GM18508 (cell line): ENCODE measurements around the gene HLA-DPB1.
A peak's percentile ranks its signal among the peaks of the same experiment; 100 is the strongest.
"Not testable (repeated sequence)": the region's sequence is repeated elsewhere in the genome, so short reads cannot be mapped to it uniquely, and the experiment has no call there.

Experiments
- ATAC-seq: cut with Tn5 transposase; IDR thresholded peaks from one replicate; pipeline ENCODE4 v1.9.1; 2021; ENCODE audit warnings: moderate number of reproducible peaks; ENCODE audit not compliant: insufficient read depth, unreplicated experiment

The HLA-DPB1 gene

DNA sequence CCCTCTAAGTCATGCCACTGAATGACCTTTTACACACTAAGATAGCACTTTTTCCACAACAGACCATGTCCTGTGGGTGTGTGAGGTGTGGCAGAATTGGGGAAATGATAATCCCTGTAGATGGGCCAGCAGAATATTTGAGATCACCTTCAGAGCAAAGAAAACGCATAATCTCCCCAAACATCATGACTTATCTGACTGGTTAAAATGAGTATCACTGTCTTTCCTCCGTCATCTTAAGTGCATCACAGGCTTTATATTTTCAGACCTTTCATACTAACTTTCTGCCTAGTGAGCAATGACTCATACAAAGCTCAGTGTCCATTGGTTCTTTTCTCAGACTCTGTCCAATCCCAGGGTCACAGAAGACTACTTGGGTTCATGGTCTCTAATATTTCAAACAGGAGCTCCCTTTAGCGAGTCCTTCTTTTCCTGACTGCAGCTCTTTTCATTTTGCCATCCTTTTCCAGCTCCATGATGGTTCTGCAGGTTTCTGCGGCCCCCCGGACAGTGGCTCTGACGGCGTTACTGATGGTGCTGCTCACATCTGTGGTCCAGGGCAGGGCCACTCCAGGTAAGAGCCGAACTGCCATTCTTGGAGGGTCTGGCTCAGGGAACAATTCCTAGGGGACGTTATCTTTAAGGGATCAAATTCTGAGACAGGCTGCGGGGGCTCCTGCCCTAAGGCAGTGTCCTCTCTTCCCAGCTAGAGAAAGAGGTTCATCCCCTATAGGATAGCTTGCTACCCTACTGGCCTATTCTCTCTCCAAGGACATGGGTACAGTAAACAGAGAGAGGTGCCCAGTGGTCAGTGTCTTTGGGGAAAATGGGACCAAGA, at the start of gene HLA-DPB1:
Gene HLA-DPB1 (plus strand): TSS at position 423 of the 838 bp plus-strand sequence. CDS start 52 bp downstream, at position 475.
- ATAC-seq, result peak; percentile 55

DNA sequence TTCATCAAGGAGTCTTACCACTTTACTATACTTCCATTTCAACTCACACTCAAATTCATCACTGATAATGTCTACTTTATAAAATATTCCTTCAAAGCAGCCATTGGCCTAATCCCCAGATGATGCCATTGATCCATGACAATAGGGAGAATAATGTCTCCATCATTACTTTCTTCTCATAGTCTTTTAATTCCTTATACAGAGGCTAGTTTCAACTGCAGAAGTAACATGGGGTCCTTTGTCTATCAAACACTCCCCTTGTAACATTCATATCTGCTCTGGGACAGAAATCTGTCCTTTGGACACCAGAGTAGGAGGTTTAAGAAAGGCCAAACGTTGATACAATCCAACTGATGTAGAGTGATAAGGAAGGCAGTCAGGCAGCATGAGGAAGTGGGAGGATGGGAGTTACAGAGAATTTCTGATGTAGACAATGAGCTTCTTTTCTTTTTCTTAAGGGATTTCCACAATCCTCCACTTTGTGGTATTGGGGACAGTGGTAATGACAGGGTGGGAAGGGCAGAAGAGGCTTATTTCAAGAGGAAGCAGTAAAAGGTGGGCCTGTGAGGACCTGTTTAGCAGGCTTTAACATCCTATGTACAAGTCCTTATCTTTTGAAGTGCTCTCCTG, 47.5 kb upstream of the HLA-DPB1 start:
- ATAC-seq, result no peak

DNA sequence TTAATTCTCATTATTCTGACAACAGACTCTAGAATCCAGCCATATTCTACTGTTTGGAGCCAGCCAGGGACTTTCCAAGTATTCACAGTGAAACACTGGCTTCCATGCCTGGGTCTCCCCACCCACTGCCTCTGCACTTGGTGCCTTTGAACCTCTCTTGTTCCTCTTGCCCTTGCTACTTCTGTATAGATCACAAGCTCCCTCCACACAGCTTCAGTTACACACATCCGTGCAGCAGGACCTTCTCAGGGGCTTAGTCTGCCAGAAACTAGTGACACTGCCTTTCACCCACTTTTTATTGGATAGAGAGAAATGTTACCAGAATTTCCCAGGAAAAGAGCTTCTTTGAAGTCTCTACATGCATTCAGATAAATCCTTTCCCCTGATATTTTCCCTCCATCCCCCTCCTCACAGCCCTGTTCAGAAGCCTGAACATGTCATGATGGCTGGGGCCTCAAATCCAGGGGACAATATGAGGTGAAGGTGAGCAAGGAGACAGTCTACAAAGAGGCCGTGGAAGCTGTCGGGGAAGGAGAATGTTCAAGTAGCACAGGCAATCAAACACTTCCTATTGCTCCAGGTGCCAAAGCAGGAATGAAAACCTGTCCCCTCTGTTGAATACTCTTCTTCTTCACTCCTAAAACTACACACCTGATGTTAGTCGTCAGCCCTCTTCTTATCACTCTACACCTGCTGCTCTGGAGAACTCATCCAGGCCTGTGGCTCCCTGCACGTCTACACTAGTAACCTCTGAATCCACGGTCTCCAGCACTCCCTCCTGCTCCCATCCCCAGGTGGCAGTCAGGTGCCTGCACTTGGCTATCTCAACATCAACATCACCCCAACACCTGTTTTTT, 46.2 kb upstream of the HLA-DPB1 start:
- no peak for ATAC-seq

DNA sequence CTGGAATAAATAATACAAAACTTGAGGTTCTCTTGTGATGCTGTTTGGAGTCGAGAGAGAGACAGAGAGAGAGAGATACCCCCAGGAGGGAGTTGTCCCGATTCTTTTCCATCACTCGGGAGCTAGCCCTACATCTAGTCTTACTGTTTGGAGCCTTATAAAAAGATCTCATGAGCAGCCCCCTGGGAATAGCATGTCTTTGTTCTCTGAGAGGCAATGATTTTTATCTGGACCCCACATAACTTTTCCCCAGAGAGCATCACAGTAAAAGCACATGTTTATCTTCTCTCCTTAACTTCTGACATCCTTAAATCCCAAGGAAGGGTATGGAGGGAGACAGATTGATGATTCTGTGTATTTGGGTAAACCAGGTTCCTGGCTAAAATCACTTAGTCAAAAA, 45.5 kb upstream of the HLA-DPB1 start:
- ATAC-seq, result no peak

DNA sequence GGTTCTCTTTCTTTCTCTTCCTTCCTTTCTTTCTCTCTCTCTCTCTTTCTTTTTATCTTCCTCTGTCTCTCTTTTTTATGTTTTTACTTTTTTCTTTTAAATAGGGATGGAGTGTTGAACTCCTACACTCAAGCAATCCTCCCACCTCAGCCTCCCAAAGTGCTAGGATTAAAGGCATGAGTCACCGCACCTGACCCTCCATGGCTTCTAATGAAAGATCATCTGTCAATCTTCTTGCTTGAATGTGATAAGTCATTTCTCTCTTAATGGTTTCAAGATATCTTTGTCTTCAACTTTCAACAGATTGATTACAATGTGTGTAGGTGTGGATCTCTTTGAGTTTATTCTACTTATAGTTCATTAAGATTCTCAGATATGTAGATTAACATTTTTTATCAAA, 41.2 kb upstream of the HLA-DPB1 start:
- no peak for ATAC-seq

DNA sequence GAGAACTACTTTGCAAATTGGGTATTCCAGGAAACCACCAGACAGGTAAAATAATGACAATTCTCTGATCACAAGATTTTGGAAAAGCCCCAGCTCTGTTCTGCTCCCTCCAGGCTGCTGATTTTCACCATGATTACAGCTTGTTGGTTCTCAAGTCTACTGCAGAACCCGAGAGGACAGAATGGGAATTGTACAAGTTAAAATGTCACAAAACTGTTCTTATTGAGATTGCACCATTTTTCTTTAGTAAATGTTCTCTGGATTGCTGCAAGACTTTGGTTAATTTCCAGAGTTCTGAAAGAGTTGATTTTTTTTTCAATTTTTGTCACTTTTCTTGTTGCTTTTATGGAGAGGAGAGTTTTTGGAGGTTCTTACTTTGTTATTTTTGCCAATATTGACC, 39.3 kb upstream of the HLA-DPB1 start:
- ATAC-seq, result no peak

DNA sequence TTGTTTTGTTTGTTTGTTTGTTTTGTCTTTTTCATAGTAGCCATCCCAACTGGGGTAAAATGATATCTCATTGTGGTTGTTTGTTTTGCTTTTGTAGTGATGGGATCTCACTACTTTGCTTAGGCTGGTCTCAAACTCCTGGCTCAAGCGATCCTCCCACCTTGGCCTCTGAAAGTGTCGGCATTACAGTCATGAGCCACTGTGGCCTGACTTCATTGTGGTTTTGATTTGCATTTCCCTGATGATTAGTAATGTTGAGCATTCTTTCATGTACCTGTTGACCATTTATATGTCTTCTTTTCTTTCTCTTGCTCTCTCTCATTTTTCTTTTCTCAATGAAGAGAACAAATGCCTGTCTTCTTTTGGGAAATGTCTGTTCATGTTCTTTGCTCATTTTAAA, 35.6 kb upstream of the HLA-DPB1 start:
- ATAC-seq, result no peak

DNA sequence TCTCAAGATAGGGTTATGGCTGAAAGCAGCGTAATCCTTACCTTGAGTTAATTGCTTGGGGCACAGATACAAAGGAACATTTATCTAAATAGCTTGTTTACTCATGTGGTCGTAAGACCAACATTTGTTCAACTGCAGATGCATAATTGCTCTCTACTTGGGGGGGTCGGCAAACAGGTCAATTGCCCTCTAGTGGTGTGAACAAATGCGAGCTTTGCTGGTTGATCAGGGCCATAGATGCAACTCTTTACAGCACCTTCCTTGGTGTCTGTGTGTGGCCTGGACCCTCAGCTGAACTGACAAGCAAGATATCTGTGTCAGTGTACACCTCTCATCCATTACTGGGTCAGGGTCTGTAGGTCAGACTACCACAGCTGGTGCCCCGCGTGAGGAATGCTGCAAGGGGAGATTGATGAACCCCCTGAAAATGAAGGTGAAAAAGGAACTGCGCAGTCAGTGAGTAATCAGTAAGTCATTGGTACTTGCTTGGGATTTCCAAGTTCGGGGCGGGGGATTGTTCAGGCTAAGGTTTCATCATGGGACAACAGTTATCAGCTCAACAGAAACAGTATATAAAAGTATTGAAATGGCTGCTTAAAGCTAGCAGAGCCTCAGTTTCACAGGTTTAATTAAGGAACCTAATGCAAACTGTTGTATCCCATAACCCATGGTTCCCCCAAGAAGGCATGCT, 26.3 kb upstream of the HLA-DPB1 start:
- ATAC-seq, result no peak

DNA sequence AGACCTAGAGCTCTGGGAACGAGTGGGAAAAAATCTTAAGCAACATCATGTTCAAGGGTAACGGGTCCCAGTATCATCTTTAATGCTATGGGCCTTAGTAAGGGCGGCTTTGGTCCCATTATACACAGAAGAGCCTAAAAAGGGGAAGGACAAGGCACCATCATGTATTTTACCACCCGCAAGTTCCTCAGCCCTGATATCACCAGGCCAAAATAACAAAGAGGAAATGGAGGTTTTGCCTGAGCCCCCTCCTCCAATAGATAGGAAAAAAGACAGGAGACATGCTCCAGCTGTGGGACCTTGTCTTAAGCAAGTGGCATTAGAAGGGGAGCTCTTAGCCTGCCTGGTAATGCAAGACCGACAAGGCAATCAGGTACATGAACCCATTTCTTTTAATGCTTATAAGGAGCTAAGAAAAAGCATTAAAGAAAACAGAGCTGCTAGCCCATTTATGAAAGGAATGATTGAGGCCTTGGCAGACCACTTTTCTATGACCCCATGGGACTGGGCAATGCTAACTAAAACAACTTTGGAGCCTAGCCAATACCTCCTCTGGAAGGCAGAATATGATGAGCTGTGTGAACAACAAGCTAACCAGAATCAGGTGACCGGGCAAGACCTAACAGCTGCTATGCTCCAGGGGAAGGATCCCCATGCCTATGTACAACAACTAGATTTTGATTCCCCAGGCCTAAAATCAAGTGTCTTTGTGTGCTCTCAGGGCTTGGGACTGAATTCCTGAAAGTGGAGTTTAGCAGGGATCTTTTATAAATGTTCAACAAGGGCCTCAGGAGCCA, 25.6 kb upstream of the HLA-DPB1 start:
- no peak for ATAC-seq

DNA sequence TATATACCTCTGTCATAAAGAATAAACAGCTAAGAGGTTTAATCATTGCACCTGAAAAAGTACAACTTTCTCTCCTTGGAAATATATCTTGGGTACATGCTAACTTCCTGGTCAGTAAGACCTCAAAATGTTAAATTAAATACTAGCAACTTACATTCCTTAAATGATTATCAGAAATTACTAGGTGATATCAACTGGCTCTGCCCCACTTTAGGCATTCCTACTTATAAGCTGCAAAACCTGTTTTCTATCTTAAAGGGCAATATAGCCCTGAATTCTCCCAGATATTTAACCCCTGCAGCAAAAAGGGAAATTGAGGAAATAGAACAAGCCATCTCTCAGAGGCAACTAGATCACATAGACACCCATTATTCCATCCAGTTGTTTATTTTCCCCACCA, 23.2 kb upstream of the HLA-DPB1 start:
- ATAC-seq, result no peak

DNA sequence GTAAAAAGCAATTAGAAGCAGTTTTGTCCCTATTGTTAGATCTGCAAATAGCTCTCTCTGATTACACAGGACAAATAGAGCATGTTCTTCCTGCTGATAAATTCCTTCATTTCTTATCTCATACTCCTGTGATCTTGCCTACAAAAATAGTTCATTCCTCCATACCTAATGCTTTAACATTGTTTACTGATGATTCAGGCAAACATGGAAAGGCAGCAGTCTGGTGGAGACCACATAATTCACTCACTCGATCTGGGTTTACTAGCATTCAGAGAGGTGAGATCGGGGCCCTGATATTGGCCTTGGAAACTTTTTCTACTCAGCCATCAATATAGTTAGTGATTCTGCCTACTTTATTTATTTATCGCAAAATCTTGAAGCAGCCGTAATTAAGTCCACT, 22.6 kb upstream of the HLA-DPB1 start:
- no peak for ATAC-seq

DNA sequence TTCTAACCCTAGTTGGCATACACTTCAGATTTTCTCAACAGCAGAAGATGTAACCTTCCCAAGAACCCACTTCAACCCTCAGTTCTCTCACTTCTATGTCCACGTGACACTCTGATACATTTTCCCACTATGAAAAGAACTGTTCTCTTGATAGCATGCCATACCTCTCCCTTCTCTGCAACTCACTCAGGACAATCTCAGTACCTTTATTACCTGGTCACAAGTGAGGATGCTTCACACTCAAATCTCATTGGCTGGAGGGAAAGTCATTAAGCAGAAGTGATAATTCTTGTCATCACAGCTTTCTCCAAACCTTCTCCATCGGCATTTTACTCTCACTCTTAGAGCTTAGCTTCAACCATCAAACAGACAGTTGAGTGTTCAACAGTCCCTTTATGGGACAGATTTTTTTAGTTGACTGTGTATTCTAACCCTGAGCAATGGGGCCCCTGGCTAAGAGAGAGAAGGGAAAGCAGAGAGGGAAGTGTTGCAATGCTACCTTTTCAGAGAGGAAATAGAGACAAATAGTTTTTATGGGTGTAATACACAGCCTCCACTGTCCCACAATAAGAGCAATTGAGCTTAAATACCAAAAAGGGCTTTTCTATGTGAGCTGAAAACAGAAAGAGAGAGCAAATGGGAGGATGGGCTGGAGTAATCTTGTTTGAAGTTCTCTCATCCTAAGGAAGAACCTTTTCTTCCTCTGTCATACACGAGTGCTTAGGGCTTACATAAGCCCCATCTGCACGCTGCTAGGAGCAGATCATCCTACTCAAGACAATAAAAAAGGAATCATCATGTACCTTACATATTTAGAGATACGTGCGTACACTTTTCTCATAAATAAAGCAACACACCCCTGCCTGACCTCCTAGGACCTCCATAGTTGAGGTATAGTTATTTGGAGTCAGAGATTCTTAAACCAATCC, 18.3 kb upstream of the HLA-DPB1 start:
- no peak for ATAC-seq

DNA sequence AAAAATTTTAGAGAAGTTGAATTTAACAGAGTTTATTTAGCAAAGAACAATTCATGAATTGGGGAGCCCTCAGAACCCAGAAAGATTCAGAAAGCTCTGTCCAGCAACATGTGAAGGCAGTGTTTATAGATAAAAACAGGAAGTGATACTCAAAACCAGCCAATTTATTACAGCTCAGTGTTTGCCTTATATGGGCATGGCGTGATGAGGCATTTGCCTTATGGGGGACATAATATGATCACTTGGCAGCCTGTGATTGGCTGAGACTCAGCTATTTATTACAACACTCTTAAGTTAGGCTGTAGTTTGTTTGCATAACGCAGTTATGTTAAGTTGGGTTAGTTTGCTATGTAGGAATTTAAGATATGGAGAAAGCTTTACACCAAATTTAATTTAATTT, 13.8 kb upstream of the HLA-DPB1 start:
- no peak for ATAC-seq

DNA sequence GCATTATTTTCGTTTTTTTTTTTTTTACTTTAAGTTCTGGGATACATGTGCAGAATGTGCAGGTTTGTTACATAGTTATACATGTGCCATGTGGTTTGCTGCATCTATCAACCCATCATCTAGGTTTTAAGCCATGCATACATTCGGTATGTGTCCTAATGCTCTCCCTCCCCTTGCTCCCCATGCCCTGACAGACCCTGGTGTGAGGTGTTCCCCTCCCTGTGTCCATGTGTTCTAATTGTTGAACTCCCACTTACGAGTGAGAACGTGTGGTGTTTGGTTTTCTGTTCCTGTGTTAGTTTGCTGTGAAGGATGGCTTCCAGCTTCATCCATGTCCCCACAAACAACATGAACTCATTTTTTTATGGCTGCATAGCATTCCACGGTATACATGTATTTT, 12.4 kb upstream of the HLA-DPB1 start:
- not testable (repeated sequence) for ATAC-seq

DNA sequence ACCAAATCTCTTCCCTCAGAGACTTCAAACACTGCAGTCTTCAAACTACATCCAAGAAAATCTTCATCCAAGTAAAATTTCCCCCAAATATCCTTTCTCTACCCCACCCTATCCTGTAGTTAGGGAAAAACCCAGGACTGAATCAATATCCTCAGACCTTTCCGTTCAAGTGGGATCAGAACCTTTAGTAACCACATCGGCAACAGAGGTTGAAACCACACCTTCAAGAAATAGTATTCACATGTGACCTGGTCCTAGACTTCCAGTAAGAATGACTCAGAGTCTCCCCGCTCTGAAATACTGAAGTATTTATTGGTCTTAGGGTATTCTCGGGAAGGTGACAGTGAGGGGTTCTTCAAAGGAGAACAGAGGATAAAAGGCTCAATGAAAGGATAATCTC, 11.1 kb upstream of the HLA-DPB1 start:
- no peak for ATAC-seq

DNA sequence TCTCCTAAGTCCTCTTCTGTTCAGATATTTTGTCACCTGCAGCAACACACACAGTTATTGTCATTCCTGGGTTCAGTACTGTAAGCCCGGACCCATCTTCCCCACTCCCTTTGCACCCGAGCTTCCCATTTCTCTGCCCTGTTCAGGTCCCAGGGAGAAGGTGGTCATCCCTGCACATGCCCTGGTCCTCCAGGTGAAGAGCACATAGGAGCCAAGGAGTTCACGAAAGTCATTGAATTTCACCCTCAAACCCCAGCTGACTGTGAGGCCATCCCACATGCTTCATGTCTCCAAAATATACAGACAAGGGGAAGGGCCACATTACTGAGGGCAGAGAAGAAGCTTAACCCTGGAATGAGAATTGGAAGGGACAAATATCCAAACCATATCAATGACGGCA, 10.5 kb upstream of the HLA-DPB1 start:
- no peak for ATAC-seq

DNA sequence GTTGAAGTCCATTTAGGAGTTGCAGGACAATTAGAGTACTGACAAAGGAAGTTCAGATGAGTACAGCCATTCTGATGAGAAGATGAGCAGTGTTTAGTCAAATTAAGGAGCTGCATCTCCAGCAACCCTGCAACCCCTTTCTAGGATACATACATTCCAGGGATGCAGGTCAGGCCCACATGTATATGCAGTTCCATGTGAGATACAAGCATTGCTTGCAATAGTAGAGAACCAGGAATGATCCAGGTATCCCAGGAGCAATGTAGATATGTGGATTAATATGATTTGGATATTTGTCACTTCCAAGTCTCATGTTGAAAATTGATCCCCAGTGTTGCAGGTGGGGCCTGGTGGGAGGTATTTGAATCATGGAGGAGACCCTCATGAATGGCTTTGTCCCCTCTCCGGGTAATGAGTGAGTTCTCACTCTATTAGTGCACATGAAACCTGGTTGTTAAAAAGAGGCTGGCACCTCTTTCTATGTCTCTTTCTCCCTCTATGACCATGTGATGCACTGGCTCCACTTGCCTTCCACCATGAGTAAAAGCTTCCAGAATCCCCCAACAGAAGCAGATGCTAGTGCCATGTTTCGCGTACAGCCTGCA, 8.8 kb upstream of the HLA-DPB1 start:
- ATAC-seq, result no peak

DNA sequence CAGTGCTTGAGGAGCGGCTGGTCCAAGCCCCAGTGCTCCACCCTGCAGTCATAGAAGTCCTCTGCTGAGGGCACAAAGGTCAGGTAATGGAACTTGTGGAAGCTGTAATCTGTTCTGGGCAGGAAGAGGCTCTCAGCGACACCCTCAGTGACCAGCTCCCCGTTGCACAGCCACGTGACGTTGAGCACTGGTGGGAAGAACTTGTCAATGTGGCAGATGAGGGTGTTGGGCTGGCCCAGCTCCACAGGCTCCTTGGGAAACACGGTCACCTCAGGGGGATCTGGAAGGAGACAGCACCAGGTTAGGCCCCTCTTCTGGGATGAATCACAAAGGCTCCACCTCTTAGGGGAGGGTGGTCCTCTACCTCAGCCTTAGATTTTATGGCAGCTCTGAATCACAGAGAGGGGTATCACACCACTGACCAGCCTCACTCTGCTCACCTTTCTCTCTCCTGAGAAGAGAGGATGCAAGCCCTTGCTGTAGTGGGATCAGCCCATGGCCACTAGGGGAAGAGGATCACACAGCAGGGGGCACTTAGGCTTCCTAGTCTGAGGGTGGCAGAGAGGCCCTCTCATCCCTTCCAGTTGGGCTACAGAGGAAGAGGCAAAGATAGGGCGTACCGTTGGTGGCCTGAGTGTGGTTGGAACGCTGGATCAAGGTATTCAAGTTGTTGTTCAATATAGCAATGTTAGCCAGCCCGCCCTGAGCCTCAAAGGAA, 6.6 kb upstream of the HLA-DPB1 start:
- no peak for ATAC-seq
